Activated CD4-positive, alpha-beta T cell treated with anti-CD3 and anti-CD28 coated beads, Interleukin-10, Interleukin-2, amounts not matched to agents 100 ng/mL and 50 ng/mL, durations not matched to agents 16 hours and 8 hours (primary cell): ENCODE results near the gene SCOC.

Experiments
- DNase-seq: peaks from one replicate; pipeline ENCODE4 v3.0.0-alpha.2; 2020

The SCOC gene

GRCh38 chr4:140373328-140374129 lies at the start of gene SCOC:
TSS of gene SCOC (plus strand) at chr4:140373646. CDS start at chr4:140379171, 5,525 bp downstream.
- peak; percentile 99 for DNase-seq

- peak; percentile 7 for DNase-seq
These were observed 47.0 kb upstream of the SCOC start for GRCh38 chr4:140326395-140326993.

GRCh38 chr4:140330311-140330900 lies 43.0 kb upstream of the SCOC start:
- DNase-seq = peak; percentile 10

- DNase-seq = no peak
These were observed 42.2 kb upstream of the SCOC start for GRCh38 chr4:140331245-140331644.

- DNase-seq = no peak
These were observed 41.6 kb upstream of the SCOC start for GRCh38 chr4:140331876-140332275.

GRCh38 chr4:140332734-140333133 lies 40.7 kb upstream of the SCOC start:
- DNase-seq = no peak

- DNase-seq = no peak
These were observed 39.9 kb upstream of the SCOC start for GRCh38 chr4:140333523-140333922.

- DNase-seq = no peak
These were observed 38.4 kb upstream of the SCOC start for GRCh38 chr4:140335076-140335475.

- no peak for DNase-seq
These were observed 36.7 kb upstream of the SCOC start for GRCh38 chr4:140336730-140337129.

- no peak for DNase-seq
These were observed 30.8 kb upstream of the SCOC start for GRCh38 chr4:140342620-140343019.

- no peak for DNase-seq
These were observed 30.1 kb upstream of the SCOC start for GRCh38 chr4:140343303-140343702.

GRCh38 chr4:140344101-140344500 lies 29.3 kb upstream of the SCOC start:
- no peak for DNase-seq

- DNase-seq = no peak
These were observed 28.8 kb upstream of the SCOC start for GRCh38 chr4:140344621-140345020.

- no peak for DNase-seq
These were observed 27.3 kb upstream of the SCOC start for GRCh38 chr4:140346136-140346535.

GRCh38 chr4:140349816-140350215 lies 23.6 kb upstream of the SCOC start:
- no peak for DNase-seq

GRCh38 chr4:140351093-140352075 lies 22.1 kb upstream of the SCOC start:
- DNase-seq = no peak

- no peak for DNase-seq
These were observed 19.7 kb upstream of the SCOC start for GRCh38 chr4:140353786-140354185.

- DNase-seq = no peak
These were observed 18.2 kb upstream of the SCOC start for GRCh38 chr4:140355288-140355687.

GRCh38 chr4:140357868-140358267 lies 15.6 kb upstream of the SCOC start:
- no peak for DNase-seq

- no peak for DNase-seq
These were observed 15.2 kb upstream of the SCOC start for GRCh38 chr4:140358281-140358680.

GRCh38 chr4:140359562-140360427 lies 13.7 kb upstream of the SCOC start:
- peak; percentile 81 for DNase-seq

GRCh38 chr4:140361099-140361498 lies 12.3 kb upstream of the SCOC start:
- no peak for DNase-seq
